Activated CD8-positive, alpha-beta memory T cell treated with anti-CD3 and anti-CD28 coated beads, Interleukin-2, amount 10 ng/mL, durations not matched to agents 7 days and 5 days (primary cell): ENCODE data around the gene IL19. TPM values are rescaled to one million over a fixed set of nuclear protein-coding genes. Genes with fewer than 3 reads are reported as not detected.

Experiments used
- ATAC-seq: fragments of 150-1000 bp; cut with Tn5 transposase; one replicate; pipeline ENCODE4 v1.10.0; 2021; ENCODE audit warnings: moderate library complexity
- CTCF ChIA-PET: fragments of 350-600 bp; sonication (Branson Sonifier 250); formaldehyde crosslinking; loops from one replicate; lab custom pipeline; 2021; ENCODE audit warnings: antibody characterized with exemption; lab: Charles Lee
- DNase-seq: peaks from one replicate; pipeline ENCODE4 v3.0.0-alpha.2; 2020
- H3K27ac Mint-ChIP-seq: one replicate; pipeline ENCODE4 v1.8.0; 2021; ENCODE audit warnings: mild to moderate bottlenecking, mixed read lengths
- H3K27me3 Mint-ChIP-seq: one replicate; pipeline ENCODE4 v1.8.0; 2021; ENCODE audit warnings: mixed read lengths
- H3K36me3 Mint-ChIP-seq: one replicate; pipeline ENCODE4 v1.8.0; 2021; ENCODE audit warnings: mild to moderate bottlenecking, mixed read lengths
- H3K4me1 Mint-ChIP-seq: one replicate; pipeline ENCODE4 v1.8.0; 2021; ENCODE audit warnings: mixed read lengths
- H3K4me3 Mint-ChIP-seq: one replicate; pipeline ENCODE4 v1.8.0; 2021; ENCODE audit warnings: mild to moderate bottlenecking, moderate library complexity, mixed read lengths
- H3K9me3 Mint-ChIP-seq: one replicate; pipeline ENCODE4 v1.8.0; 2022; ENCODE audit warnings: low read depth, mixed read lengths
- total RNA-seq, 2 experiments: library from RNA; stranded (reverse); gene quantifications; one replicate each; pipeline ENCODE4 v1.2.3, GENCODE V29; 2021

IL19 gene
- total RNA-seq, 2 experiments from 2014 or later: not detected

GRCh38 chr1:206732992-206733391, 37.6 kb upstream of the IL19 start:
- CTCF ChIA-PET: interaction anchor here (2.0 to 21.9 kb wide), 4 partner anchors 34 to 250 kb away, joined by 21 to 488 read pairs (median 64); no protein-coding TSS in a partner anchor
- H3K4me3 Mint-ChIP-seq: no peak overlapping the region
- no peaks in the 10 kb centered on the region for H3K9me3 Mint-ChIP-seq
- H3K4me1 Mint-ChIP-seq: peaks cover 66% of the 10 kb centered on the region
- no peaks in the 10 kb centered on the region for H3K27me3 Mint-ChIP-seq
- no peak for DNase-seq
- peaks cover 30% of the 10 kb centered on the region for H3K36me3 Mint-ChIP-seq
- H3K27ac Mint-ChIP-seq: no peak overlapping the region
- ATAC-seq: no peak

DNA sequence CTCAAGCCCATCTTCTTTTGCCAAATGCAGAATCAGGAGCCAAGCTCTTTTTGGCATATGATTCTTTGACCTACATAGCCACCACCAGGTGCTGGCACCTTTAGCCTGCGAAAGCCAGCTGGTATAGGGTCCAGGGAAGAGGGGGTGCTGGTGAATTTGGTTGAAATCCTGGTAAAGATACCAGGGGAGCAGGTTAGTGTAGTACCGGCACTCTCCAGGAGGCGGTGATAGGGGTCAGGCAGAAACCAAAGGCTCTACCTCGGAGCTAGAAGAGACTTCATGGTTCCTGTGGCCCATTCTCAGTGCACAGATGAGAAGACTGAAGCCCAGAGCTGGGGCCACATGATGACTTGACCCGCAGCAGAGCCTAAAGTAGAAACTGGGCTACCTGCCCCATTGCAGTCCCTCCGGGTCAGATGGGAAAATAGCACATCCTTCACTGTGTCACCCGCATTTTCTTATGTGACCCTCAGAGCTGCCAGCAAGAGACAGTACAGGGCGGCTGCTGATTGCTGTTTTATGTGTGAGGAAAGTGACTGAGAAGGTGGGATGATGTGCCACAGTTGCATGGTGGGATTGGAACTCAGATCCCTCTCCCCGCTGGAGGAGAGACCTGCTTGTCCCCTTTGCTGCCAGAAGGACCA, 36.0 kb upstream of the IL19 start:
- no peaks in the 10 kb centered on the region for H3K9me3 Mint-ChIP-seq
- ATAC-seq: peak; percentile 31
- no peaks in the 10 kb centered on the region for H3K27me3 Mint-ChIP-seq
- peak overlapping the region; percentile 21 for H3K27ac Mint-ChIP-seq
- DNase-seq: peak; percentile 83
- CTCF ChIA-PET: interaction anchor here (0.6 to 21.9 kb wide), 54 partner anchors 9 to 248 kb away, joined by 3 to 488 read pairs (median 5); partner anchors contain the start of genes DYRK3, EIF2D, FCAMR and IL10
- peaks cover 70% of the 10 kb centered on the region for H3K4me1 Mint-ChIP-seq
- peaks cover 24% of the 10 kb centered on the region for H3K36me3 Mint-ChIP-seq
- no peak overlapping the region for H3K4me3 Mint-ChIP-seq

DNA sequence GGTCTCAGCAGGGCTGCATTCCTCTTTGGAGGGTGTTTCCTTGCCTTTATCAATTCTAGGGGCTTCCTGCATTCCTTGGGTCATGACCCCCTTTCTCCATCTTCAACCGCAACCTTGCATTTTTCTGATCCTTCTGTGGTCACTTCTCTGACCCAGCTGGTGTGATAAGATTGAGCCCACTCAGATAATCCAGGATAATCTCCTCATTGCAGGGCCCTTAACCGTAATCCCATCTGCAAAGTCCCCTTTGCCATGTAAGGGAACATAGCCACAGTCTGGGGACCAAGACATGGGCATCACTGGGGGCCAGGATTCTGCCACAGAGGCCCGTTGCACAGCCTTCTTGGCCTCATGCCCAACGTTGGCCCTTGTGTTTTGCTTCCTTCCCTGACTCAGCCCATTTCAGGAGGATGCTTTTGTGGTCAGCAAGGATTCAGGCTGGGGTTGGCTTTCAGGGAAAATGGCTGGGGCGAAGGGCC, 35.0 kb upstream of the IL19 start:
- no peak overlapping the region for H3K4me3 Mint-ChIP-seq
- no peak for DNase-seq
- peaks cover 19% of the 10 kb centered on the region for H3K36me3 Mint-ChIP-seq
- CTCF ChIA-PET: interaction anchor here (0.6 to 21.9 kb wide), 32 partner anchors 8 to 1014 kb away, joined by 3 to 488 read pairs (median 8); partner anchors contain the start of genes EIF2D and IL19
- no peak overlapping the region for H3K27ac Mint-ChIP-seq
- H3K27me3 Mint-ChIP-seq: no peaks in the 10 kb centered on the region
- no peaks in the 10 kb centered on the region for H3K9me3 Mint-ChIP-seq
- ATAC-seq: no peak
- peaks cover 69% of the 10 kb centered on the region for H3K4me1 Mint-ChIP-seq

GRCh38 chr1:206736878-206737728, 33.5 kb upstream of the IL19 start:
- CTCF ChIA-PET: interaction anchor here (0.6 to 21.9 kb wide), 16 partner anchors 12 to 246 kb away, joined by 3 to 488 read pairs (median 10); partner anchors contain the start of gene IL19
- Mint-ChIP-seq H3K36me3 (peaks cover 16% of the 10 kb centered on the region), H3K27ac (peak overlapping the region; percentile 75), H3K27me3 (peaks cover 8% of the 10 kb centered on the region), H3K4me1 (peaks cover 79% of the 10 kb centered on the region), H3K9me3 (no peaks in the 10 kb centered on the region), H3K4me3 (no peak overlapping the region)
- ATAC-seq: peak; percentile 35
- peak; percentile 70 for DNase-seq

DNA sequence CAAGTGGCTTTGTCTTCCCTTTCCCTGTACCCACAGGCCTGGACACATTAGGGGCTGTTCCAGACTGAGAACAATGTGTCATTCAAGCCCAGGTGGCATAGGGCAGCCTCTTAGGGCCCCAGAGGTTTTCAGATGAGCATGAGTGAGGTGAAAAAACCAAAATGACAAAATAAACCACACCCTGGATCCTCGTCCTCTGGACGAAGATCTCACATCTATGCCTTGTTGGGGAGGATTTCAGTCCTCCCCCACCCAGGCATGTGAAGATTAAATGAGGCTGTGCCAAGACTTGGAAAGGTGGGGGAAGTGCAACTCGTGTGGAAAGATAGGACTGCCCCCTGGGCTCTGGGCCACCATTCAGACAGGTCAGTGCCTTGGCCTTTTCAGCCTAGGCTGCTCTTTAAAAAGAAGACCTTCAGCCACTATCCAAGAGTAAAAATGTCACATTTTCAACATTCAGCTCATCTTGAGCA, 32.8 kb upstream of the IL19 start:
- CTCF ChIA-PET: interaction anchor here (0.8 to 21.9 kb wide), 9 partner anchors 13 to 187 kb away, joined by 3 to 488 read pairs (median 6); partner anchors contain the start of gene IL19
- Mint-ChIP-seq H3K27ac (peak overlapping the region; percentile 62), H3K36me3 (peaks cover 12% of the 10 kb centered on the region), H3K27me3 (peaks cover 8% of the 10 kb centered on the region), H3K4me1 (peaks cover 86% of the 10 kb centered on the region), H3K4me3 (no peak overlapping the region), H3K9me3 (no peaks in the 10 kb centered on the region)
- ATAC-seq (peak; percentile 27), DNase-seq (no peak)

DNA sequence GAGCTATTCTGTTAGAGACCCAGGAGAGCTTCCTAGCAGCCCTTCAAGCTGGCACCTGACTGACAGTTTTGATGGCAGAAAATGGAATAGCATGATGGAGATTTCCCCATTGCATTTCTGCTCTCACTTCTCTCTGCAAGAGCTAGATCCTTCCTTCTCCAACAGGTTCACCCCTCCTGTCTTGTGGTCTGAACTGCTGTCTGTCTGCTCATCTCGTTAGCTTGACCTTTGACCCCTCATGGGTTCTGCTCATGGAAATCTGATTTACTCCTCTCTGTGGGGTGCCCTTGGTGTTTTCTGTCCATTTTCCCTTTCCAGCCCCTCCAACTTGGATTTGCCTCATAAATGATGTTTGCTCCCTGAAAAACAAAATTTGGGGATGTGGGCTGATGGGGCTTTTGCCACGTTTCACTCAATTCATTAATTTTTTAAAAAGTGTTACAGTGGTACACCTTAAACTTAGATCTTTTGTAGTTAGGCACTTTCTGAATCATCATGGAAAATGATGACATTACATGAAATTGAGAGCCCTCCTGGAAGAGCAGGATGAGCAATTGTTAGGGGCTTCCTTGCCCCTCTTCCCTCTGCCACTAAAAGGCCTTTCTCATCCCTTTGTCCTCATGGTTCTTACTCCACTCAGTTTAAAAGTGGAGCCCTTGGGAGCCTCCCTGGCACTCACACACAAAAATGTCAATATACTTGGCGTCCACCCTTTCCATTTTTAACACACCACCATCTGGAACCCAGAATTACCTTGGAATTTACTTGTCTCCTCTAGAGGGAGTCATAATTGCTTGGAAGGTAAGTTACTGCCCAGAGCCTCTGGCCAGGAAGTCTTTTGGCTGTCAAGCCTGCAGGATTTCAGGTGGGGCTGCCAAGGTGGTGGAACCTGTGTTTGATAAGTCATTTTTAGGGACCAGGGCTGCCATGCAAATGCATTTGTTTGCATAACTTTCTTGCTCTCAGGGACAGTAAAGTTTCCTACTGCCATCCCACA, 31.9 kb upstream of the IL19 start:
- peaks cover 8% of the 10 kb centered on the region for H3K27me3 Mint-ChIP-seq
- H3K4me1 Mint-ChIP-seq: peaks cover 95% of the 10 kb centered on the region
- DNase-seq: no peak
- peaks cover 6% of the 10 kb centered on the region for H3K36me3 Mint-ChIP-seq
- no peak for ATAC-seq
- peak overlapping the region; percentile 84 for H3K27ac Mint-ChIP-seq
- no peaks in the 10 kb centered on the region for H3K9me3 Mint-ChIP-seq
- H3K4me3 Mint-ChIP-seq: peak overlapping the region; percentile 17
- CTCF ChIA-PET: interaction anchor here (0.8 to 21.9 kb wide), 21 partner anchors 8 to 186 kb away, joined by 3 to 488 read pairs (median 7); partner anchors contain the start of gene IL19

DNA sequence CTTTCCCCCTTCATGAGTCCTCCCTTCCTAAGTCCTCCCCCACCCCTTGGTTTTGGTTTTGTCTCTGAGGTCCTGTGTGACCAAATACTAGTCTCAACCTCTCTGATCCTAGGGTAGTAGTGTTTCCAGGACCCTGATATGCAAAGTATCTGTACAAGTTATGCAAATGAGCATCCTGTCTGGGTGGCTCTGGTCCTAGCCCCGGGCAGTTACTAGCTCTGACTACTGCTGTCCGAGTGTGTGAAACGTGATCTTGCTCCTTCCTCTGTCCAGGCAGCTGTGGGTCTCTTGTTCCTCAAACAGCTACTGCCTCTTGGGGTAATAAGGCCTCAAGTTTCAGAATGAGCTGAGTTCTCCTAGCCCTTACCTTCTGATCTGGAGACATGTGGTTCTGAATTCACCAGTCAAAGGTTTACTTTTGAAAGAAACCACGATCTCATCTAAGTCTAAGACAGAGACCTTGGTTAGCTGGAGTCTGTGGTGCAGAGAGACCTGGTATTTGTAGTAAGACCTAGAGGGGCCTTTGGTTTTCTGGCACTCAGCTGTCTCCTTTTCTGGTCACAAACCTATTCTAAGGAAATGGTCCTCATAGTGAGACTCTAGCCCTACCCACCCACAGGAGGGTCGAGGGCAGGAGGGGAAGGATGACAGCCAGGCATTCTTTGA, 31.0 kb upstream of the IL19 start:
- DNase-seq: peak; percentile 77
- peak overlapping the region; percentile 17 for H3K4me3 Mint-ChIP-seq

DNA sequence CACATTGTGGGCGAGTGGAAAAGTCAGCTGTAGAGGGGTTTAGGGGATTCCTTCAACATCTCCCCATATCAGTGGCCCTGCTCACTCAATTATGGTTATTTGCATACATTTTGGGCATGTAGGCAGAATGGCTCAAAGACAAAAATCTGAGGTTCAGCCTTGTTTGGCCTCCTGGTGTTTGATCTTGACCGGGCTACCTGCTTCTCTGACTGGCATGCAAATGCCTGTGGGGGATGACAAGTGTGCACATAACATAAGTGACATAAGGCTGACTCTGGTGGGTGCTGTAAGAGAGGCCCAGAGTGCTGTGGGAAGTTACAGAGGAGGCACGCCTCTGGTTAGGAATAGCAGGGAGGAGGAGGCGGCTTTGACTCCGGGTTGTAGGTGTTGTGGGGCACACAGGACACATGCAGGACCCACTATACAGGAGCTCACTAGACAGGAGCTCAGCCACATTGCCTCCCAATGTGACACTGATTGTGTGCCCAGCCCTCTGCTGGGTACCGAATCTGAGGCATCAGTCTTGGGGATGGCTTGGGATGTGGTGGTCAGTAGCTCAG, 29.4 kb upstream of the IL19 start:
- CTCF ChIA-PET: interaction anchor here (1.1 to 4.8 kb wide), 4 partner anchors 15 to 171 kb away, joined by 3 to 47 read pairs (median 20); no protein-coding TSS in a partner anchor
- no peak overlapping the region for H3K4me3 Mint-ChIP-seq
- H3K36me3 Mint-ChIP-seq: peaks cover 3% of the 10 kb centered on the region
- no peaks in the 10 kb centered on the region for H3K9me3 Mint-ChIP-seq
- H3K27me3 Mint-ChIP-seq: peaks cover 14% of the 10 kb centered on the region
- DNase-seq (no peak), ATAC-seq (no peak)
- no peak overlapping the region for H3K27ac Mint-ChIP-seq
- peaks cover 90% of the 10 kb centered on the region for H3K4me1 Mint-ChIP-seq

More for the DNA sequence above, 31.0 kb upstream of the IL19 start:
- peaks cover 11% of the 10 kb centered on the region for H3K27me3 Mint-ChIP-seq
- peaks cover 6% of the 10 kb centered on the region for H3K36me3 Mint-ChIP-seq
- H3K4me1 Mint-ChIP-seq: peaks cover 96% of the 10 kb centered on the region
- peak; percentile 76 for ATAC-seq
- CTCF ChIA-PET: interaction anchor here (0.8 to 4.8 kb wide), 20 partner anchors 9 to 243 kb away, joined by 3 to 47 read pairs (median 4); no protein-coding TSS in a partner anchor
- H3K27ac Mint-ChIP-seq: peak overlapping the region; percentile 84
- H3K9me3 Mint-ChIP-seq: no peaks in the 10 kb centered on the region

- Mint-ChIP-seq H3K9me3 (no peaks in the 10 kb centered on the region), H3K27ac (peak overlapping the region; percentile 63), H3K4me3 (no peak overlapping the region), H3K4me1 (peaks cover 77% of the 10 kb centered on the region), H3K36me3 (peaks cover 8% of the 10 kb centered on the region), H3K27me3 (peaks cover 18% of the 10 kb centered on the region)
- CTCF ChIA-PET: interaction anchor here (0.8 to 4.8 kb wide), 6 partner anchors 8 to 170 kb away, joined by 3 to 47 read pairs (median 12); no protein-coding TSS in a partner anchor
- DNase-seq: peak; percentile 59
- peak; percentile 18 for ATAC-seq
These were observed 27.7 kb upstream of the IL19 start for GRCh38 chr1:206742719-206743383.

DNA sequence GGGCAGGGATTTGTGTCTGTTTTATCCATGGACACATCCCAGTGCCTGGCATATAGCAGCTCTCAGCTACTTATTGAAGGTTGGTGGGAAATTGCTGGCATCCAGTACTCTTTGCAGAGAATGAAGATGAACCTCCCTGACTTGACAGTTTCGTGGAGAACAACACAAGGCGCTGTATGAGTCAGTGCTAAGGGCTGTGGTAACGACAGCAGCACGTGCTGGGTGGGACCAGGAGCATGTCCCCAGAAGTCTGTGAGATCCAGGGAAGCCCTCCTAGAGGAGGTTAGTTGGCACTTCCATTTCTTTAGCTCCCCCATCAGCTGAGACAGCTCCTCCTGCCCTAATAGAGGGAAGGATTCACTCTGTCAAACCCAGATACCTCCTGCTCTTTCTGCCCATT, 25.9 kb upstream of the IL19 start:
- Mint-ChIP-seq H3K27ac (no peak overlapping the region), H3K4me3 (no peak overlapping the region), H3K4me1 (peaks cover 65% of the 10 kb centered on the region), H3K27me3 (peaks cover 32% of the 10 kb centered on the region), H3K9me3 (no peaks in the 10 kb centered on the region), H3K36me3 (peaks cover 7% of the 10 kb centered on the region)
- DNase-seq (peak; percentile 72), ATAC-seq (peak; percentile 65)
- CTCF ChIA-PET: interaction anchor here (0.9 to 3.2 kb wide), 14 partner anchors 8 to 238 kb away, joined by 3 to 19 read pairs (median 4); partner anchors contain the start of genes IL10 and IL19

GRCh38 chr1:206745301-206745700, 25.3 kb upstream of the IL19 start:
- peaks cover 36% of the 10 kb centered on the region for H3K27me3 Mint-ChIP-seq
- no peaks in the 10 kb centered on the region for H3K9me3 Mint-ChIP-seq
- CTCF ChIA-PET: interaction anchor here (0.9 to 3.2 kb wide), 13 partner anchors 10 to 167 kb away, joined by 3 to 19 read pairs (median 4); partner anchors contain the start of gene IL19
- H3K27ac Mint-ChIP-seq: no peak overlapping the region
- H3K4me1 Mint-ChIP-seq: peaks cover 60% of the 10 kb centered on the region
- peaks cover 7% of the 10 kb centered on the region for H3K36me3 Mint-ChIP-seq
- no peak overlapping the region for H3K4me3 Mint-ChIP-seq
- ATAC-seq: peak; percentile 2
- no peak for DNase-seq
